Pancreas (tissue), 10 donors: Measurements from ENCODE around the gene VAMP2. TPM values are rescaled to one million over a fixed set of nuclear protein-coding genes. Genes with fewer than 3 reads are reported as not detected.

Experiments
- ATAC-seq, 4 donors: fragments of 200-7000 bp; cut with Tn5 transposase; one replicate each; pipeline versions ENCODE4 v1.8.0 to v1.9.1; 2020; ENCODE audit warnings: mild to moderate bottlenecking in 4 of 4, moderate library complexity in 4 of 4
- DNase-seq, 6 donors: peaks; one replicate each; pipeline ENCODE4 v3.0.0-alpha.2; 2020
- FAIRE-seq: peaks from 2 replicates; lab custom pipeline; 2012; peaks lifted over from hg19 to GRCh38; lab: Jason Lieb, UNC
- H3K27ac ChIP-seq, 4 donors: fragments of 200-600 bp; sonication (generic); 1 replicate in 3 of 4; 2 replicates in 1 of 4; pipeline versions ENCODE4 v1.5.0 to v1.8.0; 2020
- H3K27me3 ChIP-seq, 4 donors: fragments of 200-600 bp; one replicate each; pipeline ENCODE4 v1.8.0; 2021
- H3K36me3 ChIP-seq, 3 donors: fragments of 200-600 bp; sonication (generic) in 1 of 3; one replicate each; pipeline versions ENCODE4 v1.5.0 to v1.8.0; 2020 to 2021
- H3K4me1 ChIP-seq, 3 donors: fragments of 200-600 bp; one replicate each; pipeline ENCODE4 v1.8.0; 2021
- H3K4me3 ChIP-seq, 4 donors: fragments of 200-600 bp; sonication (generic) in 2 of 4; one replicate each; pipeline versions ENCODE4 v1.5.0 to v1.8.0; 2020 to 2021
- H3K9me3 ChIP-seq, 4 donors: fragments of 200-600 bp; one replicate each; pipeline ENCODE4 v1.8.0; 2021
- WGBS, 2 donors: extraction: QIAGEN DNeasy Blood & Tissue Kit; methylation state at CpG; one replicate each; pipeline ENCODE4 v1.1.7; 2013; 5-methylcytosine and 5-hydroxymethylcytosine counted together
- intact Hi-C, 3 donors: fragments of 100-400 bp; cut with DNase I; formaldehyde crosslinking; loops; one replicate each; pipeline versions ENCODE4 v1.11.1 to v1.14.2; 2022
- polyA plus RNA-seq, 2 donors: library from polyadenylated mRNA; stranded (reverse); fragments of 200-250 nt; gene quantifications; one replicate each; pipeline ENCODE4 v1.2.3, GENCODE V29; 2013
- total RNA-seq, 6 donors: library from RNA; stranded (reverse); fragmentation: NEBNext Ultra II Directional in 4 of 6; extraction: Animal tissue kit (Norgen Biotek cat#: 25700) in 4 of 6; gene quantifications; one replicate each; pipeline versions ENCODE4 v1.2.1 to v1.2.4, GENCODE V29; 2021 to 2023
- TF ChIP-seq, protein P1 (sequence below), 4 donors: fragments of 200-600 bp; sonication (generic) in 3 of 4; IDR thresholded peaks; one replicate each; pipeline versions ENCODE4 v1.5.0 to v1.8.0; 2021; ENCODE audit warnings: antibody characterized with exemption in 4 of 4
- donor health status: healthy with polysubstance abuse.
- donor health status: DM: no; HTN: no; CAD: no; lungs with moderate emphysema.
- donor health status: DM: no; HTN: no; CAD: no.
- donor health status: control.
- donor health status: control.
- donor health status: Bipolar disorder and iron deficiency.
- donor health status: DM: yes; HTN: yes; CAD: no.
- donor health status: DM: no; HTN: no; CAD: no.
- donor health status: DM: no; HTN: no; CAD: no.
- donor health status: DM: yes; HTN: yes; CAD: no.

VAMP2 gene
- total and polyA plus RNA-seq, 8 donors: 19.5 to 82.0 (median 30.0) TPM

DNA sequence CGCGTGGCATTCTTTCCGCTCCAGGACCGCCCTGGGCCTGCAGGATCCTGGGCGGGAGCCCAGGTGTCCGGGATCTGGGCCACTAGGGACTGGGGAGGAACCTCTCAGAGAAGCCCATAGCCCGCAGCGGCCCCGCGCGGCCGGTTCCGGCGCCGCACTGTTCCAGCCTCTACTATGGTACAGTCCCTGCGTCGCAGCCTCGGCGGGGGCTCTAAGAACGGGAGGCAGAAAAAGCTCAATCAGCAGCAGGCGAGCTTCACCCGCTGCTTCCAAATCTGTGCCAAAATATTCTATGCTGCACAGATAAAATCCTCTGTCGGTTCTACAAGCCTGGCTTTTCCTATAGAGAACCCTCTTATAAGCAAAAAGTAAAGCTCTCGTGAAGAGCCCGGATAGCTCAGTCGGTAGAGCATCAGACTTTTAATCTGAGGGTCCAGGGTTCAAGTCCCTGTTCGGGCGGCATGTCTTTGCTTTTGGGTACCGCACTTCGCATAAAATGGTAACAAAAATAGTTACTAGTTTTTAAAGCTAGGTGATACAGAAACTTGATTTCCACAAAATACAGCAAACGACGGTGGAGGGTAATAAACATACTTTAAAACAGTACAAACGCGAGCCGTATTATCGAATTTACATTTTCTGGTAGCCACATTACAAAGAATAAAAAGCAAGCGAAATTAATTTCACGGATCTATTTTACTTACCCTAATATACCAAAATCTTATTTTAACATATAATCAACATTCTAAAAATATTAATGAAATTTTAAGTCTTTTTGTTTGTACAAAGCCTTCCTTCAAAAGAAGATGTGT lies 43.8 kb downstream of the VAMP2 start:
- peaks cover 12 to 39% (median 28%) of the 10 kb centered on the region in 3 donors for H3K4me1 ChIP-seq
- peak; percentile 13 for FAIRE-seq

DNA sequence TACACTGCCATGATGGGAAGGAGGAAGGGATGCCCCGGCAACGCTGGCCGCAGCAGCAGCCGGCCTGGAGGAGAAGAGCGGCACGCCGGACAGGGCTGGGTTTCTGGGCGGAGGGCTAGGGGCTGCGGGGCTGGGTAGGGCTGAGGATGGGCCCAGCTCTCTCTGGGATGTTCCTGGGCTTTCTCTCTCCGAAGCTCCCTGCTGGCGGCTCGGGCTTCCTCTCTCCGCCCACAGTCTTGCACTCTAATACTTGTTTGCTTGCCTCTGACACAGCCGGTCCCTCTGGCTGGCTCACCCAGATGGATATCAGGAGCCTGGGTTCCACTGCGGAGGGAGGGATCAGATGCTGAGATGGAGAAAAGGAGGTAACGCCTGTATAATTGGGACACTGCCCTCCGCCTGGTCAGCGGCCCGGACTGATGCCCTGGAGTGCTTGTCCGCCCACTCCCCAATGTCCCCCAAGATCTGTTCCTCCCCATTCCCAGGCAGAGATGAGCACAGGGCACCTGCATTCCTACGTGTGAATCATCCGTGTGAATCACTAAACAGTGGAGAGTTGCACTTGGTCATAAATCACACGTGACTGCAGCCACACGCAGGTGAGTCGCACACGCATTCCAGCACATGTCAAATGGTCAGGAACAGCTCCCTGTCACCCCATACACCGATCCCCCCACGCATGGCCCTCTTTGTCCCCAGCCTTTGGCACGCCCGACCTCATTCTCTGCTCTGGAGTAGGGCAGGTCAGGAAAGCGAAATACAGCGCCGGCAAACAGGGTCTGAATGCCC lies 44.6 kb downstream of the VAMP2 start, which contains the start of gene ALOXE3:
TSS of gene ALOXE3 (minus strand) at position 535 of the 789 bp plus-strand sequence. CDS start at position 11, 524 bp downstream.
- DNase-seq (peak in 3 of 6 donors; percentile 54 to 76 (median 65)), FAIRE-seq (no peak), ATAC-seq (peak; percentile 2 to 9 (median 6))
- Histone ChIP-seq H3K36me3 (no peaks in the 10 kb centered on the region), H3K4me3 (peak within 1 kb of the TSS; percentile 7 to 54 (median 34)), H3K4me1 (peaks cover 12 to 31% (median 28%) of the 10 kb centered on the region in 3 donors), H3K27ac (peak within 1 kb of the TSS; percentile 53 to 73 (median 64)), H3K9me3 (no peaks in the 10 kb centered on the region), H3K27me3 (peaks cover 0 to 9% (median 0%) of the 10 kb centered on the region in 4 donors)
- TF ChIP-seq, protein P1, sequence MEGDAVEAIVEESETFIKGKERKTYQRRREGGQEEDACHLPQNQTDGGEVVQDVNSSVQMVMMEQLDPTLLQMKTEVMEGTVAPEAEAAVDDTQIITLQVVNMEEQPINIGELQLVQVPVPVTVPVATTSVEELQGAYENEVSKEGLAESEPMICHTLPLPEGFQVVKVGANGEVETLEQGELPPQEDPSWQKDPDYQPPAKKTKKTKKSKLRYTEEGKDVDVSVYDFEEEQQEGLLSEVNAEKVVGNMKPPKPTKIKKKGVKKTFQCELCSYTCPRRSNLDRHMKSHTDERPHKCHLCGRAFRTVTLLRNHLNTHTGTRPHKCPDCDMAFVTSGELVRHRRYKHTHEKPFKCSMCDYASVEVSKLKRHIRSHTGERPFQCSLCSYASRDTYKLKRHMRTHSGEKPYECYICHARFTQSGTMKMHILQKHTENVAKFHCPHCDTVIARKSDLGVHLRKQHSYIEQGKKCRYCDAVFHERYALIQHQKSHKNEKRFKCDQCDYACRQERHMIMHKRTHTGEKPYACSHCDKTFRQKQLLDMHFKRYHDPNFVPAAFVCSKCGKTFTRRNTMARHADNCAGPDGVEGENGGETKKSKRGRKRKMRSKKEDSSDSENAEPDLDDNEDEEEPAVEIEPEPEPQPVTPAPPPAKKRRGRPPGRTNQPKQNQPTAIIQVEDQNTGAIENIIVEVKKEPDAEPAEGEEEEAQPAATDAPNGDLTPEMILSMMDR (IDR thresholded peaks at IDR 0.05): no peak
- WGBS, 2 donors: 3 to 5% methylated on average over 33 of the region's 33 CpGs
- intact Hi-C loops: loop anchor here in 2 of 3 donors (2.0 to 10.0 kb wide), 2 partner anchors 53 to 69 kb away; no protein-coding TSS in a partner anchor

More for the DNA sequence above, 43.8 kb downstream of the VAMP2 start:
- Histone ChIP-seq H3K9me3 (no peaks in the 10 kb centered on the region), H3K27me3 (peaks cover 0 to 9% (median 0%) of the 10 kb centered on the region in 4 donors), H3K36me3 (no peaks in the 10 kb centered on the region), H3K4me3 (peak overlapping the region; percentile 7 to 54 (median 34)), H3K27ac (peak overlapping the region; percentile 53 to 73 (median 64))
- ATAC-seq (peak; percentile 75 to 79 (median 78)), DNase-seq (peak; percentile 83 to 96 (median 91))
- WGBS, 2 donors: 0% methylated on average over 36 to 38 of the region's 38 CpGs
- TF ChIP-seq, protein P1 (IDR thresholded peaks at IDR 0.05): peak; percentile 72 to 87 (median 73)
- intact Hi-C loops: loop anchor here in 2 of 3 donors (2.0 to 10.0 kb wide), 2 partner anchors 54 to 68 kb away; no protein-coding TSS in a partner anchor

DNA sequence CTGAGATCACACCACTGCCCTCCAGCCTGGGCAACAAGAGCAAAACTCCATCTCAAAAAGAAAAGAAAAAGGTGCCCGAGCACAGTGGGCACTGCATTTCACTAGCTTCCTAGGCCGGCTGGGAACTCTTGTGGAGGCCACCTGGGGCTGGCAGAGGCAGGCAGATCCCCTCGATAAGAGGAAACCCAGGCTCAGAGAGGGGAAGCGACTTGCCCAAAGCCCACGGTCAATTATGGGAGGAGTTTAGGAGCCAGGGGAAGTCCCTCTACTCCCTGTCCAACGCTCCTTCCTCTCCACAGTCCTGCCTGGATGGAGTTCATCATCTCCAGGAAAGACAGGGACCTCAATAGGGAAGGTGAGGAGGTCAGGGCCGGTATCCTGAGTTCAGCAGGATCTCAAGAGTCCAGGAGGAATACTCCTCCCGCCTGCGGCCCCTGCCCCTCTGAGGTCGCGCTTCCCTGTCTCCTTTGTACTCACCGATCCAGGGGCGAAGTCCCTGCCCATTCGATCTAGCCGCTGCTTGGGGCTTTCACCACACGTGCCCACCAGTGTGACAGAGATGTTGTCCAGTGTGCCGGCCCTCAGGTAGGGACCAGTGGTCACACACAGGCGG lies 45.3 kb downstream of the VAMP2 start:
- TF ChIP-seq, protein P1 (IDR thresholded peaks at IDR 0.05): no peak
- no peak overlapping the region for H3K27ac ChIP-seq
- 15 to 22% methylated on average over 18 of the region's 18 CpGs for WGBS, 2 donors
- peaks cover 0 to 4% (median 0%) of the 10 kb centered on the region in 4 donors for H3K27me3 ChIP-seq
- no peaks in the 10 kb centered on the region for H3K9me3 ChIP-seq
- H3K4me1 ChIP-seq: peaks cover 12 to 24% (median 22%) of the 10 kb centered on the region in 3 donors
- no peak for ATAC-seq
- intact Hi-C loops: loop anchor here in 1 of 3 donors (10.0 kb wide), 1 partner anchor 53 kb away; no protein-coding TSS in a partner anchor
- H3K4me3 ChIP-seq: peak overlapping the region in 1 of 4 donors; percentile 54
- no peak for FAIRE-seq
- H3K36me3 ChIP-seq: no peaks in the 10 kb centered on the region
- peak in 2 of 6 donors; percentile 29 to 40 for DNase-seq

DNA sequence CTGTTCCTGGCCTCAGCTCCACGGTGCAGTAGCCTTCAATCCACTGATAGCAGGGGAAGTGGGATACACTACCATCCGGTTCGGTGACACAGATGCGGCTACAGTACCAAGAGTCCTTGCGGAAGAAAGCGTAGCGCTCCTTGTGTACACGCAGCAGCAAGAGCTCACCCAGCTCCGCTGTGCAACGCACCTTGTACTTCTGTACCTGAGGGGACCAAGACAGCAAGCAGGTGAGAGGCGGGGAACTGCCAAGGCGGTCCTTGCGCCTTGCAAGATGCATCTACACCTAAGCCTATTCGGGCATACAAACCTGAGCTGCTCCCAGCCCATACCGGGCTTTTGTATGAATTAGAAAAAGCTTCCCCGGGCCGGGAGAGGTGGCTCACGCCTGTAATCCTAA lies 46.0 kb downstream of the VAMP2 start:
- Histone ChIP-seq H3K27me3 (peaks cover 0 to 3% (median 0%) of the 10 kb centered on the region in 4 donors), H3K36me3 (no peaks in the 10 kb centered on the region), H3K4me3 (no peak overlapping the region), H3K9me3 (no peaks in the 10 kb centered on the region), H3K4me1 (peaks cover 12 to 23% (median 15%) of the 10 kb centered on the region in 3 donors), H3K27ac (no peak overlapping the region)
- TF ChIP-seq, protein P1 (IDR thresholded peaks at IDR 0.05): no peak
- no peak for ATAC-seq
- FAIRE-seq: no peak
- intact Hi-C loops: loop anchor here in 1 of 3 donors (10.0 kb wide), 1 partner anchor 52 kb away; no protein-coding TSS in a partner anchor
- peak in 1 of 6 donors; percentile 27 for DNase-seq
- 33 to 42% methylated on average over 18 of the region's 18 CpGs for WGBS, 2 donors
